ENCODE data around the gene SAFB. TPM values are rescaled to one million over a fixed set of nuclear protein-coding genes. Genes with fewer than 3 reads are reported as not detected.

Gene SAFB
- polyA plus RNA-seq, 1 experiment: 34.0 TPM

GRCh38 chr19:5707576-5708575, 85.0 kb downstream of the SAFB start:
- TF ChIP-seq, protein P1, sequence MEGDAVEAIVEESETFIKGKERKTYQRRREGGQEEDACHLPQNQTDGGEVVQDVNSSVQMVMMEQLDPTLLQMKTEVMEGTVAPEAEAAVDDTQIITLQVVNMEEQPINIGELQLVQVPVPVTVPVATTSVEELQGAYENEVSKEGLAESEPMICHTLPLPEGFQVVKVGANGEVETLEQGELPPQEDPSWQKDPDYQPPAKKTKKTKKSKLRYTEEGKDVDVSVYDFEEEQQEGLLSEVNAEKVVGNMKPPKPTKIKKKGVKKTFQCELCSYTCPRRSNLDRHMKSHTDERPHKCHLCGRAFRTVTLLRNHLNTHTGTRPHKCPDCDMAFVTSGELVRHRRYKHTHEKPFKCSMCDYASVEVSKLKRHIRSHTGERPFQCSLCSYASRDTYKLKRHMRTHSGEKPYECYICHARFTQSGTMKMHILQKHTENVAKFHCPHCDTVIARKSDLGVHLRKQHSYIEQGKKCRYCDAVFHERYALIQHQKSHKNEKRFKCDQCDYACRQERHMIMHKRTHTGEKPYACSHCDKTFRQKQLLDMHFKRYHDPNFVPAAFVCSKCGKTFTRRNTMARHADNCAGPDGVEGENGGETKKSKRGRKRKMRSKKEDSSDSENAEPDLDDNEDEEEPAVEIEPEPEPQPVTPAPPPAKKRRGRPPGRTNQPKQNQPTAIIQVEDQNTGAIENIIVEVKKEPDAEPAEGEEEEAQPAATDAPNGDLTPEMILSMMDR (IDR thresholded peaks at IDR 0.05; ENCODE audit: low read depth, low read length): no peak
- ChIA-PET CTCF (interaction anchor here (2.3 kb wide), 1 partner anchor 21 kb away, joined by 5 read pairs; no protein-coding TSS in a partner anchor), POLR2A (interaction anchor here (0.9 to 1.1 kb wide), 3 partner anchors 11 to 18 kb away, joined by 4 to 10 read pairs (median 6); no protein-coding TSS in a partner anchor)
- no peaks in the 10 kb centered on the region; the same call in 1 of the 2 replicates for H3K9me3 ChIP-seq (ENCODE audit: control insufficient read depth, insufficient read depth, low read length)
- no peaks in the 10 kb centered on the region for H3K27me3 ChIP-seq (ENCODE audit: control insufficient read depth, insufficient read depth, low read length)
- no peak overlapping the region for H3K4me3 ChIP-seq (ENCODE audit: low read depth, low read length)
- DNase-seq (ENCODE audit: low read depth, low spot score): no peak
- no peak overlapping the region for H3K27ac ChIP-seq (ENCODE audit: low read depth, low read length)

GRCh38 chr19:5711025-5711424, 88.1 kb downstream of the SAFB start:
- no peak for DNase-seq (ENCODE audit: low read depth, low spot score)
- CTCF ChIA-PET: no interaction called here
- TF ChIP-seq, protein P1 (IDR thresholded peaks at IDR 0.05; ENCODE audit: low read depth, low read length): no peak
- POLR2A ChIA-PET: interaction anchor here (0.6 kb wide), 1 partner anchor 9 kb away, joined by 4 read pairs; the partner anchor contains the start of genes CATSPERD and LONP1
- H3K4me3 ChIP-seq (ENCODE audit: low read depth, low read length): no peak overlapping the region
- H3K9me3 ChIP-seq (ENCODE audit: control insufficient read depth, insufficient read depth, low read length): no peaks in the 10 kb centered on the region; the same call in 1 of the 2 replicates
- H3K27ac ChIP-seq (ENCODE audit: low read depth, low read length): no peak overlapping the region
- H3K27me3 ChIP-seq (ENCODE audit: control insufficient read depth, insufficient read depth, low read length): no peaks in the 10 kb centered on the region

GRCh38 chr19:5711713-5712161, 88.9 kb downstream of the SAFB start:
- H3K27me3 ChIP-seq (ENCODE audit: control insufficient read depth, insufficient read depth, low read length): no peaks in the 10 kb centered on the region
- H3K4me3 ChIP-seq (ENCODE audit: low read depth, low read length): no peak overlapping the region
- no peak overlapping the region for H3K27ac ChIP-seq (ENCODE audit: low read depth, low read length)
- POLR2A ChIA-PET: no interaction called here
- H3K9me3 ChIP-seq (ENCODE audit: control insufficient read depth, insufficient read depth, low read length): no peaks in the 10 kb centered on the region; the same call in 1 of the 2 replicates
- CTCF ChIA-PET: interaction anchor here (0.9 kb wide), 1 partner anchor 9 kb away, joined by 3 read pairs; the partner anchor contains the start of gene CATSPERD
- TF ChIP-seq, protein P1 (IDR thresholded peaks at IDR 0.05; ENCODE audit: low read depth, low read length): no peak
- DNase-seq (ENCODE audit: low read depth, low spot score): no peak

DNA sequence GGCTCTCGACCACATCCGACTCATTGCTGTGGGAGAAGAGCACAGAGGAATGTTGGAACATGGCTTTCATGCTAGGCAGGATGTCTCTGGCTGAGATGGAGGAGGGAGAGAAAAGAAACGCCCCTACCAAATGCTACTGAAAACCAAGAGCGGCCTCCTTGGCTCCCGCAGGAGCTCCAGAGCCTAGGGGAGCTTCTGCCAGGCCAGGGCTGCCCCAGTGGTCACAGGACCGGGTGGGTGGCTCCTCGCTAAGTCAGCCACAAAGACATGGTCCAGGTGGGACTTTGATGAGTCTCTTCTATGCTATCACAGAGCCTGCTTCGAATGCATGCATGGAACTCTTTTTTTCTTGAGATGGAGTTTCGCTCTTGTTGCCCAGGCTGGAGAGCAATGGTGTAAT, 90.3 kb downstream of the SAFB start:
- ChIA-PET CTCF (interaction anchor here (1.0 kb wide), 1 partner anchor 23 kb away, joined by 3 read pairs; the partner anchor contains the start of gene RPL36), POLR2A (no interaction called here)
- DNase-seq (ENCODE audit: low read depth, low spot score): no peak
- no peaks in the 10 kb centered on the region; the same call in 1 of the 2 replicates for H3K9me3 ChIP-seq (ENCODE audit: control insufficient read depth, insufficient read depth, low read length)
- no peaks in the 10 kb centered on the region for H3K27me3 ChIP-seq (ENCODE audit: control insufficient read depth, insufficient read depth, low read length)
- H3K4me3 ChIP-seq (ENCODE audit: low read depth, low read length): no peak overlapping the region
- TF ChIP-seq, protein P1 (IDR thresholded peaks at IDR 0.05; ENCODE audit: low read depth, low read length): no peak
- H3K27ac ChIP-seq (ENCODE audit: low read depth, low read length): no peak overlapping the region

All from AG04450 (cell line).